HL-60 (cell line): Measurements from ENCODE around the gene NOS3.

ENCODE experiments used
- CTCF ChIP-seq: IDR thresholded peaks from one replicate; pipeline ENCODE4 v1.5.1; 2011; ENCODE audit warnings: low read length, control low read depth, inconsistent platforms; ENCODE audit not compliant: insufficient read depth
- GABPA ChIP-seq: IDR thresholded peaks from 2 replicates; pipeline ENCODE4 v1.6.1; 2012; ENCODE audit warnings: low read depth
- POLR2AphosphoS5 ChIP-seq: IDR thresholded peaks from 2 replicates; pipeline ENCODE4 v1.6.1; 2012; ENCODE audit warnings: low read depth
- SPI1 ChIP-seq: IDR thresholded peaks from 2 replicates; pipeline ENCODE4 v1.6.1; 2012; ENCODE audit warnings: low read depth, mild to moderate bottlenecking, borderline replicate concordance
- TF ChIP-seq, protein P1 (sequence below): IDR thresholded peaks from 2 replicates; pipeline ENCODE4 v1.6.1; 2012; ENCODE audit warnings: low read depth; ENCODE audit not compliant: insufficient replicate concordance

DNA sequence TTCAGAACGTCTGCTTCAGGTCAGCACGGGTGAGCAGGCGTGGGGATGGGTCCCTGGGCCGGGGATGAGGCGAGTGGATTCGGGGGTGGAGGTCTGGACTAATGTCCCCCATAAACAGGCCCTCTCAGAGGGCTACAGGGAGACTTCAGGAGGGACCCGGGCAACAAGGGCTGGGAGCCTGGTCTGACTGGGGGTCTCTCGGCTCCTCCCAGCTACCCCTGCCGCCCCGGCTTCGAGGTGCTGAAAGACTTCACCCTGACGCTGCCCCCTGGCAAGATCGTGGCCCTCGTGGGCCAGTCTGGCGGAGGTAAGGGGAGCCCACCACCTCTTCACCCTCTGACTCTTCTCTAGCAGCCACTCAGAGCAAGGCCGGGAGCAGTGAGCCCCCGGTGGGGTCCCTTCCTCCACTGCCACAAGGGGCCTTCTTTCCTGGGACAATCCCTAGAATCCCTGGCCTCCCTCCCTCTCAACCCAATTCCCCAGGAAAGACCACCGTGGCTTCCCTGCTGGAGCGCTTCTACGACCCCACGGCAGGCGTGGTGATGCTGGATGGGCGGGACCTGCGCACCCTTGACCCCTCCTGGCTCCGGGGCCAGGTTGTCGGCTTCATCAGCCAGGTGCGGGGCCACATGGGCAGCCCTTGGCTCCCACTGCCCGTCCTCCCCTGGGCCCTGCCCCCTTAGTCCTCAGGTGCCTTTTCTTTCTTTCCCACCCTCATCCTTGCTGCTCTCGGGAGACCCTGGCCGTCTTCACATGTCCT, 50.0 kb downstream of the NOS3 start:
- TF ChIP-seq CTCF (no peak), POLR2AphosphoS5 (no peak), GABPA (no peak), SPI1 (no peak)
- TF ChIP-seq, protein P1, sequence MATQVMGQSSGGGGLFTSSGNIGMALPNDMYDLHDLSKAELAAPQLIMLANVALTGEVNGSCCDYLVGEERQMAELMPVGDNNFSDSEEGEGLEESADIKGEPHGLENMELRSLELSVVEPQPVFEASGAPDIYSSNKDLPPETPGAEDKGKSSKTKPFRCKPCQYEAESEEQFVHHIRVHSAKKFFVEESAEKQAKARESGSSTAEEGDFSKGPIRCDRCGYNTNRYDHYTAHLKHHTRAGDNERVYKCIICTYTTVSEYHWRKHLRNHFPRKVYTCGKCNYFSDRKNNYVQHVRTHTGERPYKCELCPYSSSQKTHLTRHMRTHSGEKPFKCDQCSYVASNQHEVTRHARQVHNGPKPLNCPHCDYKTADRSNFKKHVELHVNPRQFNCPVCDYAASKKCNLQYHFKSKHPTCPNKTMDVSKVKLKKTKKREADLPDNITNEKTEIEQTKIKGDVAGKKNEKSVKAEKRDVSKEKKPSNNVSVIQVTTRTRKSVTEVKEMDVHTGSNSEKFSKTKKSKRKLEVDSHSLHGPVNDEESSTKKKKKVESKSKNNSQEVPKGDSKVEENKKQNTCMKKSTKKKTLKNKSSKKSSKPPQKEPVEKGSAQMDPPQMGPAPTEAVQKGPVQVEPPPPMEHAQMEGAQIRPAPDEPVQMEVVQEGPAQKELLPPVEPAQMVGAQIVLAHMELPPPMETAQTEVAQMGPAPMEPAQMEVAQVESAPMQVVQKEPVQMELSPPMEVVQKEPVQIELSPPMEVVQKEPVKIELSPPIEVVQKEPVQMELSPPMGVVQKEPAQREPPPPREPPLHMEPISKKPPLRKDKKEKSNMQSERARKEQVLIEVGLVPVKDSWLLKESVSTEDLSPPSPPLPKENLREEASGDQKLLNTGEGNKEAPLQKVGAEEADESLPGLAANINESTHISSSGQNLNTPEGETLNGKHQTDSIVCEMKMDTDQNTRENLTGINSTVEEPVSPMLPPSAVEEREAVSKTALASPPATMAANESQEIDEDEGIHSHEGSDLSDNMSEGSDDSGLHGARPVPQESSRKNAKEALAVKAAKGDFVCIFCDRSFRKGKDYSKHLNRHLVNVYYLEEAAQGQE: no peak
